SK-N-MC (cell line): ENCODE data around the gene CFAP20DC.

Experiments
- EZH2 ChIP-seq: fragments of 200-600 bp; sonication (generic); IDR thresholded peaks from one replicate; pipeline ENCODE4 v1.6.1; 2017; ENCODE audit warnings: antibody characterized with exemption
- POLR2AphosphoS5 ChIP-seq: IDR thresholded peaks from 2 replicates; pipeline ENCODE4 v1.6.1; 2012; ENCODE audit warnings: mild to moderate bottlenecking, low read depth, low read length, borderline replicate concordance

- TF ChIP-seq POLR2AphosphoS5 (no peak), EZH2 (no peak)
Observed at GRCh38 chr3:58999774-59000160, 50.1 kb downstream of the CFAP20DC start.
